ENCODE results near the gene CLIC1.

CLIC1 gene

DNA sequence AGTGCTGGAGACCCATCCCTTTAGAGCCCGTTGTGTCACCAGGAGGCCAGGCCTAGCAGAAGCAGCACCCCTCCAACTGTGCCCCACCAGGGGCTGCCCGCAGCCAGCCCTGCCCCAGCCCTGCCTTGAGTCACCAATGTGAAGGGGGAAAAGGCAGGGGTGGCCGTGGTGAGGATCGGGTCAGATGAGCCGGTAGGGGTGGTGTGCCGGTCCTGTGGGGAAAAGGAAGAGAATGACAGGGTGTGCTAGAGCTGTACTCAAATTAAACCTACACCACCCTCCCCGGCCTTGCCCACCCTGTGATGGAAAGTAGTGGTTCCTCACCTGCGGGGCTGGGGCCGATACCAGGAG is 29.2 kb upstream of the CLIC1 start:
- H3K27ac ChIP-seq, result no peak overlapping the region
- H3K36me3 ChIP-seq, result no peaks in the 10 kb centered on the region
- DNase-seq, result no peak
- H3K4me3 ChIP-seq (ENCODE audit: low read depth, low read length), result no peak overlapping the region
- TF ChIP-seq, protein P1, sequence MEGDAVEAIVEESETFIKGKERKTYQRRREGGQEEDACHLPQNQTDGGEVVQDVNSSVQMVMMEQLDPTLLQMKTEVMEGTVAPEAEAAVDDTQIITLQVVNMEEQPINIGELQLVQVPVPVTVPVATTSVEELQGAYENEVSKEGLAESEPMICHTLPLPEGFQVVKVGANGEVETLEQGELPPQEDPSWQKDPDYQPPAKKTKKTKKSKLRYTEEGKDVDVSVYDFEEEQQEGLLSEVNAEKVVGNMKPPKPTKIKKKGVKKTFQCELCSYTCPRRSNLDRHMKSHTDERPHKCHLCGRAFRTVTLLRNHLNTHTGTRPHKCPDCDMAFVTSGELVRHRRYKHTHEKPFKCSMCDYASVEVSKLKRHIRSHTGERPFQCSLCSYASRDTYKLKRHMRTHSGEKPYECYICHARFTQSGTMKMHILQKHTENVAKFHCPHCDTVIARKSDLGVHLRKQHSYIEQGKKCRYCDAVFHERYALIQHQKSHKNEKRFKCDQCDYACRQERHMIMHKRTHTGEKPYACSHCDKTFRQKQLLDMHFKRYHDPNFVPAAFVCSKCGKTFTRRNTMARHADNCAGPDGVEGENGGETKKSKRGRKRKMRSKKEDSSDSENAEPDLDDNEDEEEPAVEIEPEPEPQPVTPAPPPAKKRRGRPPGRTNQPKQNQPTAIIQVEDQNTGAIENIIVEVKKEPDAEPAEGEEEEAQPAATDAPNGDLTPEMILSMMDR (IDR thresholded peaks at IDR 0.05; ENCODE audit: low read depth, low read length), result no peak
- no peaks in the 10 kb centered on the region for H3K27me3 ChIP-seq (ENCODE audit: insufficient read depth, low read depth, severe bottlenecking)
- peaks cover 2% of the 10 kb centered on the region for H3K9me3 ChIP-seq (ENCODE audit: severe bottlenecking)

DNA sequence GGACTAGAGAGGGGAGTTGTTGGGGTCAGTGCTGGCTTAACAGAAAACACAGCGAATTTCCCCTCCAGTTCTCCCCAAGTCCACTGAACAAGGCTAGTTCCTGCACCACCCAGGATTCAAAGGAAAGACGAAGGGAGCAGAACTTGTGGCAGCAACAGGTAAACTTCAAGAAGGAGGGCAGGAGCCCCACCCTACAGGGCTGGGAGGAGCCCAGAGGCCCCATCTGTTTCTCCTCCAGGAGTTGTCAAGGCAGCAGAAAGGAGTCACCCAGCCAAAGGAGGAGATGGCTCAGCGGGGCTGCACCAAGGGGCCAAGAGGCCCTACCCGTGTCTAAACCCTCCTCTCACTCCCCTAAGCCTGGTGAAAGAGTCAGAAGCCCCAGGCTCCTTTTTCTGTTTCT is 27.9 kb upstream of the CLIC1 start:
- Histone ChIP-seq H3K4me3 (ENCODE audit: low read depth, low read length) (no peak overlapping the region), H3K36me3 (no peaks in the 10 kb centered on the region), H3K9me3 (ENCODE audit: severe bottlenecking) (peaks cover 2% of the 10 kb centered on the region), H3K27me3 (ENCODE audit: insufficient read depth, low read depth, severe bottlenecking) (no peaks in the 10 kb centered on the region), H3K27ac (no peak overlapping the region)
- DNase-seq, result no peak
- TF ChIP-seq, protein P1 (IDR thresholded peaks at IDR 0.05; ENCODE audit: low read depth, low read length), result no peak

DNA sequence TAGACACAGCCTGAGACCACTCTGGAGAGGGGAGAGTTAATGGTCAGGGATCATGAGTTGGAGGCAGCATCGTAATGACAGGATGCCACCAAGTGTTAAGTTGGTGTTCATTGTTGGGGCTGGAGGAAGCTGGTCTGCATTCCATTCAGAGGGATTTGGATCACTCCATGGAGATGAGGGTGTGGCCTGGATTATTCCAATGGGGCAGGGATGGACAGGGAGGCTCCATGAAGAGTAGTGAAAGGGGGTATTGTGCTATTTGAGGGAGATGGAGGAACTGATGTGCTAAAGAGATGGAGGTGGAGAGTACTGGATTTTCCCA is 27.2 kb upstream of the CLIC1 start:
- H3K27ac ChIP-seq, result no peak overlapping the region
- peak; percentile 83 for DNase-seq
- no peaks in the 10 kb centered on the region for H3K27me3 ChIP-seq (ENCODE audit: insufficient read depth, low read depth, severe bottlenecking)
- no peak overlapping the region for H3K4me3 ChIP-seq (ENCODE audit: low read depth, low read length)
- TF ChIP-seq, protein P1 (IDR thresholded peaks at IDR 0.05; ENCODE audit: low read depth, low read length), result no peak; the same call in 1 of the 2 replicates
- H3K9me3 ChIP-seq (ENCODE audit: severe bottlenecking), result peaks cover 5% of the 10 kb centered on the region
- no peaks in the 10 kb centered on the region for H3K36me3 ChIP-seq

DNA sequence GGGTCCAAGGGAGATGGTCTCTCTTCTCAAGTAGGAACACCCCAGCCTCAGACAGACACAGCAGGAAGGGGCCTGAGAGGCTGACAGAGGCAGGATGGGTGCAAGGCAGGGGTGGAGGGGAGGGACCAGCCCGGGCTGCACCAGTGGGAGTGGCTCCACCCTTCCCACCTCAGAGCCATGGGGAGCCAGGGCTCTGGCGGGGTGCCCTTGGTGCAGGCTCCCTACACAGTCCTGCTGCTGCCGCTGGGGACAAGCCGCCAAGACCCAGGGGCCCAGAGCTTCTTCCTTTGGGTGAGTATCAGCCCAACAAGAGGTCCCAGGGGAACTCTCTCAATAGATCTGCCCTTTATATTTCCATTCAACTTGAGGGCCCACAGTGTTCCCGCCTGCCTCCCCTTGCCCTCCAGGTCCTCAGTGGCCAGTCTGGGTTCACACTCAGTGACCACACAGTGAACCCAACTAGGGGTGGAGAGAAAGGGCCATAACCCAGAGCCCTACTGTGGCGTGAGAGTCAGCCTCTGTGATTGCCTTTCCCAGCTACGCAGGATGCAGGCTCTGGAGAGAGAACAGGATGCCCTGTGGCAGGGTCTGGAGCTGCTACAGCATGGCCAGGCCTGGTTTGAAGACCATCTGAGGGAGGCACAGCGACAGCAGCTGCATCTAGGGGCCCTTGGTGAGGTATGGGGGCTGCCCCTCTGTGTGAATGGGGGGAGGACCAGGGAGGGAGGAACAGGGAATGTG is 26.7 kb upstream of the CLIC1 start:
- H3K36me3 ChIP-seq, result no peaks in the 10 kb centered on the region
- peaks cover 7% of the 10 kb centered on the region for H3K9me3 ChIP-seq (ENCODE audit: severe bottlenecking)
- TF ChIP-seq, protein P1 (IDR thresholded peaks at IDR 0.05; ENCODE audit: low read depth, low read length), result no peak
- H3K27me3 ChIP-seq (ENCODE audit: insufficient read depth, low read depth, severe bottlenecking), result no peaks in the 10 kb centered on the region
- no peak for DNase-seq
- no peak overlapping the region for H3K4me3 ChIP-seq (ENCODE audit: low read depth, low read length)
- H3K27ac ChIP-seq, result peak overlapping the region; percentile 8; the same call in 1 of the 2 replicates

DNA sequence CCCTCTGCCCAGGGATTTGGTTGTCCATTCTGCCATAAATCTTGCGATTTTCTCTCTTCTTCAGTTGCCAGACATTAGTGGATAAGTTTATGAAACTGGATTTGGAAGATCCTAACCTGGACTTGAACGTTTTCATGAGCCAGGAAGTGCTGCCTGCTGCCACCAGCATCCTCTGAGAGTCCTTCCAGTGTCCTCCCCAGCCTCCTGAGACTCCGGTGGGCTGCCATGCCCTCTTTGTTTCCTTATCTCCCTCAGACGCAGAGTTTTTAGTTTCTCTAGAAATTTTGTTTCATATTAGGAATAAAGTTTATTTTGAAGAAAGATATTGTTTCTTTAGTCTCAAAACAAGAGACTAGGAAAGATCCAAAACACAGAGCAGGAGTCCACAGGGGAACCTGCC is 26.0 kb upstream of the CLIC1 start, which contains the start of gene SAPCD1:
Gene SAPCD1, plus strand, starts transcription at position 301 of the 400 bp plus-strand sequence. CDS start 399 bp downstream, outside the sequence.
- TF ChIP-seq, protein P1 (IDR thresholded peaks at IDR 0.05; ENCODE audit: low read depth, low read length), result no peak
- no peak within 1 kb of the TSS for H3K4me3 ChIP-seq (ENCODE audit: low read depth, low read length)
- peak within 1 kb of the TSS; percentile 8; the same call in 1 of the 2 replicates for H3K27ac ChIP-seq
- H3K36me3 ChIP-seq, result no peaks in the 10 kb centered on the region
- no peaks in the 10 kb centered on the region for H3K27me3 ChIP-seq (ENCODE audit: insufficient read depth, low read depth, severe bottlenecking)
- DNase-seq, result no peak
- H3K9me3 ChIP-seq (ENCODE audit: severe bottlenecking), result peaks cover 7% of the 10 kb centered on the region

DNA sequence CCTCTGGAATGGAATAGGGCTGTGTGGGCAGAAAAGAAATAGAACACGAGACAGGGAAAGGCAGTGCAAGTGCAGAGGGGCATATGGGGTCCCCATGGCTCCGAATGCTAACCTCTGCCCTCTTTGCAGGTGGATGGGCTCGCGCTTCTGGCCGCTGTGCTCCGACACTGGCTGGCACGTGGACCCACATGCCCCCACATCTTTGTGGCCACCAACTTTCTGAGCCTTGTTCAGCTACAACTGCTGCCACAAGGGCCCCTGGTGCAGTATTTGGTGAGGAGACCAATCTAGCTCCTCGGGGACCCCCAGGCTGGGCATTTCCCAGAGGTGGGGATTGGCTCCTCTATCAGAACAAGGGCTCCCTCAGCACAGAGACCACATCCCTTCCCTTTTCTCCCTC is 25.0 kb upstream of the CLIC1 start:
- TF ChIP-seq, protein P1 (IDR thresholded peaks at IDR 0.05; ENCODE audit: low read depth, low read length), result no peak
- Histone ChIP-seq H3K36me3 (no peaks in the 10 kb centered on the region), H3K4me3 (ENCODE audit: low read depth, low read length) (no peak overlapping the region), H3K27ac (no peak overlapping the region), H3K9me3 (ENCODE audit: severe bottlenecking) (peaks cover 7% of the 10 kb centered on the region), H3K27me3 (ENCODE audit: insufficient read depth, low read depth, severe bottlenecking) (no peaks in the 10 kb centered on the region)
- DNase-seq, result no peak
